Breast epithelium (tissue), 3 donors: Measurements from ENCODE around the gene ATP1A2.

Experiments used
- POLR2A ChIP-seq: fragments of 450-650 bp; IDR thresholded peaks from one replicate; pipeline ENCODE4 v1.6.1; 2016; ENCODE audit warnings: antibody characterized with exemption, mild to moderate bottlenecking, moderate library complexity
- POLR2AphosphoS5 ChIP-seq, 3 donors: sonication (generic); formaldehyde crosslinking; IDR thresholded peaks; one replicate each; pipeline ENCODE4 v1.6.1; 2017; ENCODE audit warnings: antibody characterized with exemption in 3 of 3

- TF ChIP-seq POLR2AphosphoS5 (IDR thresholded peaks at IDR 0.05) (no peak), POLR2A (no peak)
Measured at GRCh38 chr1:160154790-160155189, 39.2 kb downstream of the ATP1A2 start.
